CD14-positive monocyte (primary cell): ENCODE measurements around the gene MEF2B. TPM values are rescaled to one million over a fixed set of nuclear protein-coding genes. Genes with fewer than 3 reads are reported as not detected.
A peak's percentile ranks its signal among the peaks of the same experiment; 100 is the strongest.

Experiments
- DNase-seq, 3 donors: peaks; one replicate each; pipeline ENCODE4 v3.0.0-alpha.2; 2011 to 2022
- H2AFZ ChIP-seq: 2 replicates; pipeline ENCODE4 v1.6.0; 2012; ENCODE audit warnings: mild to moderate bottlenecking, low read depth, low read length, inconsistent platforms; ENCODE audit not compliant: insufficient read depth, poor library complexity, severe bottlenecking
- H3K27ac ChIP-seq, 2 donors: 1 replicate in 1 of 2; 2 replicates in 1 of 2; pipeline ENCODE4 v1.5.1; 2012 to 2013; ENCODE audit warnings: low read length in 2 of 2, control low read depth in 1 of 2, inconsistent platforms in 1 of 2, low read depth in 1 of 2, mild to moderate bottlenecking in 1 of 2
- H3K27me3 ChIP-seq, 2 donors: one replicate each; pipeline versions ENCODE4 v1.6.0 to v1.6.1; 2011 to 2013; ENCODE audit warnings: low read length in 2 of 2; ENCODE audit not compliant: control insufficient read depth in 2 of 2, insufficient read depth in 2 of 2
- H3K36me3 ChIP-seq, 2 donors: replicated peaks in 1 of 2; 1 replicate in 1 of 2; 2 replicates in 1 of 2; pipeline versions ENCODE4 v1.5.1 to v1.6.1; 2012 to 2013; ENCODE audit warnings: low read length in 2 of 2, control low read depth in 1 of 2, inconsistent platforms in 1 of 2, mild to moderate bottlenecking in 1 of 2; ENCODE audit not compliant: insufficient read depth in 2 of 2, control insufficient read depth in 1 of 2
- H3K4me1 ChIP-seq, 2 donors: 1 replicate in 1 of 2; 2 replicates in 1 of 2; pipeline versions ENCODE4 v1.5.1 to v1.6.1; 2012 to 2013; ENCODE audit warnings: low read length in 2 of 2, control low read depth in 1 of 2, inconsistent platforms in 1 of 2, mild to moderate bottlenecking in 1 of 2, moderate library complexity in 1 of 2; ENCODE audit not compliant: insufficient read depth in 2 of 2, control insufficient read depth in 1 of 2
- H3K4me2 ChIP-seq: replicated peaks from 2 replicates; pipeline ENCODE3; 2012; ENCODE audit warnings: low read length, moderate library complexity, mild to moderate bottlenecking; ENCODE audit not compliant: poor library complexity, severe bottlenecking; ENCODE audit errors: extremely low read depth
- H3K4me3 ChIP-seq, 3 experiments: fragments of 200-600 bp in 1 of 3; sonication (generic) in 1 of 3; replicated peaks in 1 of 3; 1 replicate in 2 of 3; 2 replicates in 1 of 3; pipeline ENCODE4 v1.5.1; 2011 to 2013; ENCODE audit warnings: low read length in 3 of 3, mild to moderate bottlenecking in 3 of 3, control low read depth in 2 of 3, low read depth in 2 of 3, inconsistent platforms in 1 of 3, moderate library complexity in 1 of 3
- H3K79me2 ChIP-seq: 2 replicates; pipeline ENCODE4 v1.6.0; 2012; ENCODE audit warnings: mild to moderate bottlenecking, control low read depth, inconsistent platforms, low read length, moderate library complexity; ENCODE audit not compliant: insufficient read depth
- H3K9ac ChIP-seq: 2 replicates; pipeline ENCODE4 v1.6.0; 2017; ENCODE audit warnings: low read length, mild to moderate bottlenecking; ENCODE audit not compliant: insufficient read depth, poor library complexity, severe bottlenecking
- H3K9me3 ChIP-seq, 2 donors: replicated peaks in 1 of 2; 1 replicate in 1 of 2; 2 replicates in 1 of 2; pipeline versions ENCODE4 v1.5.1 to v1.6.1; 2012 to 2013; ENCODE audit warnings: low read length in 2 of 2, control low read depth in 1 of 2; ENCODE audit not compliant: control insufficient read depth in 1 of 2, insufficient read depth in 1 of 2
- H4K20me1 ChIP-seq: 2 replicates; pipeline ENCODE4 v1.6.0; 2012; ENCODE audit warnings: mild to moderate bottlenecking, low read length, control low read depth, moderate library complexity; ENCODE audit not compliant: insufficient read depth
- H3K27ac Mint-ChIP-seq, 7 donors: one replicate each; pipeline ENCODE4 v1.8.0; 2020; ENCODE audit warnings: mild to moderate bottlenecking in 7 of 7, mixed read lengths in 7 of 7, moderate library complexity in 6 of 7, inconsistent platforms in 2 of 7
- H3K27me3 Mint-ChIP-seq, 3 donors: one replicate each; pipeline ENCODE4 v1.8.0; 2021 to 2022; ENCODE audit warnings: low read depth in 3 of 3, mild to moderate bottlenecking in 3 of 3, mixed read lengths in 3 of 3, moderate library complexity in 3 of 3, inconsistent platforms in 1 of 3
- H3K36me3 Mint-ChIP-seq, 2 donors: one replicate each; pipeline ENCODE4 v1.8.0; 2020; ENCODE audit warnings: mixed read lengths in 2 of 2, inconsistent platforms in 1 of 2, mild to moderate bottlenecking in 1 of 2
- H3K4me1 Mint-ChIP-seq: one replicate; pipeline ENCODE4 v1.8.0; 2020; ENCODE audit warnings: mild to moderate bottlenecking, mixed read lengths
- H3K4me3 Mint-ChIP-seq, 2 donors: one replicate each; pipeline ENCODE4 v1.8.0; 2020; ENCODE audit warnings: mild to moderate bottlenecking in 2 of 2, mixed read lengths in 2 of 2, moderate library complexity in 1 of 2
- H3K9me3 Mint-ChIP-seq, 7 donors: one replicate each; pipeline ENCODE4 v1.8.0; 2020 to 2022; ENCODE audit warnings: mixed read lengths in 7 of 7, mild to moderate bottlenecking in 6 of 7, moderate library complexity in 6 of 7, inconsistent platforms in 2 of 7
- CTCF ChIP-seq: fragments of 200-600 bp; IDR thresholded peaks from one replicate; pipeline ENCODE4 v1.8.0; 2022; ENCODE audit warnings: antibody characterized with exemption, mild to moderate bottlenecking
- WGBS: methylation state at CpG from one replicate; pipeline ENCODE4 v1.1.5; 2013; ENCODE audit warnings: missing lambda C conversion rate; ENCODE audit not compliant: insufficient coverage; 5-methylcytosine and 5-hydroxymethylcytosine counted together
- intact Hi-C, 2 donors: fragments of 100-400 bp; cut with micrococcal nuclease; formaldehyde crosslinking; loops; one replicate each; pipeline versions ENCODE4 v1.15.0 to v1.15.1; 2023
- polyA plus RNA-seq, 3 donors: library from polyadenylated mRNA; depleted of rRNA in 1 of 3; unstranded in 2 of 3; stranded (reverse) in 1 of 3; fragments of 300-500 nt in 2 of 3; fragments of >200 nt in 1 of 3; fragmentation: Illumina TruSeq in 2 of 3; gene quantifications; 1 replicate in 2 of 3; 2 replicates in 1 of 3; pipeline ENCODE4 v1.2.3, GENCODE V29; 2012 to 2021

Gene MEF2B
- polyA plus RNA-seq, 3 donors, result 0.15 to 1.8 (median 0.30) TPM

GRCh38 chr19:19098084-19098702 lies 71.9 kb downstream of the MEF2B start:
- Histone ChIP-seq H3K4me1 (no peaks in the 10 kb centered on the region), H3K36me3 (no peaks in the 10 kb centered on the region), H3K27me3 (no peaks in the 10 kb centered on the region), H3K9me3 (no peaks in the 10 kb centered on the region), H2AFZ (no peak overlapping the region), H3K27ac (no peak overlapping the region), H3K9ac (no peak overlapping the region), H4K20me1 (no peaks in the 10 kb centered on the region), H3K79me2 (no peaks in the 10 kb centered on the region), H3K4me2 (no peak overlapping the region), H3K4me3 (no peak overlapping the region)
- no peak for TF ChIP-seq CTCF
- no peaks in the 10 kb centered on the region for H3K9me3 Mint-ChIP-seq
- intact Hi-C loops, result no loop called here
- no peaks in the 10 kb centered on the region for H3K4me1 Mint-ChIP-seq
- no peak overlapping the region for H3K27ac Mint-ChIP-seq
- no peak for DNase-seq
- H3K27me3 Mint-ChIP-seq, result no peaks in the 10 kb centered on the region
- 93% methylated on average over 8 of the region's 9 CpGs for WGBS
- H3K4me3 Mint-ChIP-seq, result no peak overlapping the region
- H3K36me3 Mint-ChIP-seq, result peaks cover 5 to 8% of the 10 kb centered on the region in 2 donors

- no peak overlapping the region for H2AFZ ChIP-seq
- H3K27me3 Mint-ChIP-seq, result peaks cover 0 to 2% (median 0%) of the 10 kb centered on the region in 3 donors
- WGBS, result 97% methylated on average over 22 of the region's 24 CpGs
- intact Hi-C loops, result no loop called here
- no peaks in the 10 kb centered on the region for H3K9me3 Mint-ChIP-seq
- no peaks in the 10 kb centered on the region for H4K20me1 ChIP-seq
- H3K4me3 Mint-ChIP-seq, result no peak overlapping the region
- H3K79me2 ChIP-seq, result no peaks in the 10 kb centered on the region
- no peak for DNase-seq
- H3K36me3 ChIP-seq, result no peaks in the 10 kb centered on the region
- H3K9me3 ChIP-seq, result no peaks in the 10 kb centered on the region
- H3K36me3 Mint-ChIP-seq, result peaks cover 5 to 8% of the 10 kb centered on the region in 2 donors
- no peak overlapping the region for H3K4me2 ChIP-seq
- H3K9ac ChIP-seq, result no peak overlapping the region
- H3K27me3 ChIP-seq, result no peaks in the 10 kb centered on the region
- TF ChIP-seq CTCF, result no peak
- H3K4me3 ChIP-seq, result no peak overlapping the region
- no peaks in the 10 kb centered on the region for H3K4me1 ChIP-seq
- H3K27ac ChIP-seq, result no peak overlapping the region
- H3K4me1 Mint-ChIP-seq, result no peaks in the 10 kb centered on the region
- H3K27ac Mint-ChIP-seq, result peak overlapping the region in 1 of 7 donors; percentile 46
These were observed 73.1 kb downstream of the MEF2B start for GRCh38 chr19:19096641-19097627.
